NCI-H1930 (cell line): ENCODE results near the gene PTPRG.

Experiments used
- DNase-seq, 2 experiments: peaks; one replicate each; lab custom pipeline; 2025; lab: John Stamatoyannopoulos, UW

Gene PTPRG

DNA sequence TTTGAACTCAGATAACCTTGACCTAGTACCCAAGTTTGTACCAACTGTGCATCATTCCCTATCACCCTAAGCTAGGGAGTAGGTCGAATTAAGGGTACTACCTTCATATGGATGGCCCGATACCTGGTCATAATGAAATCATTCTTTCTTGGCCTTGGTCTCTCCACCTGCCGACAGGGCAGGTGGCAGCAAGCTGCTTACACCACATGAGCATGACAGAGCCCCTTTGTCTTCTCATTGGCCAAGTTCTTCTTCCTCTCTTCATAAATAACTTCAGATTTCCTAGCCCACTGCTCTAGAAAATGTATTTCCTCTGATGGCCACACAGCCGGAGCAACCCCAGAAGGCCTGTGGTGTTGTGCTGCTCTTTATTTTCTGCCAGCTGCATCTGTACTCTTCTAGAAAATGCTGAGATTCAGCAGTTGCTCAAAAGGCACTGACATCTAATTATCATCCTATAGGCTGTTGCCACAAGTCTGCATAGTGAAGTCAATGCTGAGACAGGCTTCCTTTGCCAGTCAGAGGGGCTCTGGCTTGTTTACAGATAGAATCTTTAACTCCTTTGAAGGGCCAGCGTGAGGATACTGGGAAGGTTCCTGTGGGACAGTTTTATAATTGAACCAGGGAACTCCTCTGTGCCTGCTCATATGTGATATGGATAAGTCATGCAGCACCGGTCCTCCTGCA lies 304.2 kb downstream of the PTPRG start:
- DNase-seq, result no peak

DNA sequence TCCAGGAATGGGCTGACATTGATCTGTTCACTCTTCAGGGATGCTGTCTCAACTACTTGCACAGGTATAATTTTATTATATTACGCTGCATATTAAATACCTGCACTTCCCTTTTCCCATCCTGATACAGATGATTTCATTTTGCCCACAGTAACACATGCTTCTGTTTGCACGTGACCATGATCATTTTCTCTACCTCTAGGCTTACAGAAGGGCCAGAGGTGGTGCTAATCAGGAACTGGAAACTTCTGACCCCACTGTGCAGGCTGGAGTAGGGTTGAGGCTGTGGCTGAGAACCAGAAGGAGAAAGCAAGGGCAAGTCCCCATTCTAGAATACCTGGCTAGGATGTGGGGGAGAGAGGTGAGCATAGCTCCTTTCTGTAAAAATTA lies 304.8 kb downstream of the PTPRG start:
- DNase-seq, result no peak

DNA sequence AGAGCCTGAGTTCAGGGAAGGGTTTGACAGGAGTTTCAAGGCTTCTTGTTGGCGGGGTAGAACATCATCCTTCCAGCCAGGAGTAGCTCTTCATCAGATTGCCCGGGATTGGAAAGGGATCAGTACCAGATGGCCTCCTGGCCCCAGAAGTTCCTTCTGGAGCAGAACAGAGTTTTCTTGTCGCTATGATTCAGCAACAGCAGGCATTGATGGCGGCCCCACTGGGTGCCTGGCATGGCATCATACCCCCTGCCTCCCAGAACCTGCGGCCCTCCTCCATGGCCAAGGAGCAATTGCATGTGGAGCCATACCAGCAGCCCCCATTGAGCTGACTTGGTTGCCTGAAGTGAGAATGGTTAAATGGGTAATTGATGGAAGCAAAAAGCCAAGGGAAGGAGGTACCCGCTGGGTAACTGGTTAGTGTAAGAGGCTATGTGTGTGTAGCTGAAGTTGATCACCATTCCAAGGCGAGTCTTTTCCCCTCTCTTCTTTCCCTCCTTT lies 305.6 kb downstream of the PTPRG start:
- no peak for DNase-seq

DNA sequence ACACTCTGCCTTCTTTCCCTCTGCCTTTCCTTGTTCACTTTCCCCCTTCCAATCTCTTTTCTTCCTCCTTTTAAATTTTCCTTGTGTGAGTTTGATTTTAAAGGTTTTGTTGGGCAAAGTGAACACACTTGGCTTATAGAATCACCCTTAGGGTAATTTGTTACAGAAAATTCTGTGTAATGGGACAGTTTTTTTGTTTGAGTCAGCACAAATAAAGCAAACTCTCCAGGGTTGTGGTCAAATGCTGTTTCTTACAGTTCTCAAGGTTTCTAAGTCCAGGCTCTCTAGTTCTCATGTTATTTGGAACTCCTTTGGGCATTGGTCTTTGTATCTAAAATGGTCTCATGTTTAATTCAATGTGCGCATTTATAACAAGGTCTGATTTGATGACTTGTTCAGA lies 307.1 kb downstream of the PTPRG start:
- no peak for DNase-seq

DNA sequence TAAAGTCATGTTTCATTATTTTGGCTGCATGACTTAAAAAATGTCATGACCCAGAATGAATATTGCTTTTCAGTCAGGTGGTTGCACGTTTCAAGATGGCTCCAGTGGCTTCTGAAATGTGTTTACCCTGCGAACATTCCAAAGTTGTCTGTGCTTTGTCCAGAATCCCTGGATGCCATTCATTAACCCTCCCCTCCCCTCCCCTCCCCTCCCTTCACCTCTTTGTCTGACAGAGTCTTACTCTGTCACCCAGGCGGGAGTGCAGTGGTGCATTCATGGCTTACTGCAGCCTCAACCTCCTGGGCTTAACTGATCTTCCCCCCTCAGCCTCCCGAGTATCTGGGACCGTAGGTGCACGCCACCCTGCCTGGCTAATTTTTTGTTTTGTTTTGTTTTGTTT lies 308.0 kb downstream of the PTPRG start:
- DNase-seq, result no peak

DNA sequence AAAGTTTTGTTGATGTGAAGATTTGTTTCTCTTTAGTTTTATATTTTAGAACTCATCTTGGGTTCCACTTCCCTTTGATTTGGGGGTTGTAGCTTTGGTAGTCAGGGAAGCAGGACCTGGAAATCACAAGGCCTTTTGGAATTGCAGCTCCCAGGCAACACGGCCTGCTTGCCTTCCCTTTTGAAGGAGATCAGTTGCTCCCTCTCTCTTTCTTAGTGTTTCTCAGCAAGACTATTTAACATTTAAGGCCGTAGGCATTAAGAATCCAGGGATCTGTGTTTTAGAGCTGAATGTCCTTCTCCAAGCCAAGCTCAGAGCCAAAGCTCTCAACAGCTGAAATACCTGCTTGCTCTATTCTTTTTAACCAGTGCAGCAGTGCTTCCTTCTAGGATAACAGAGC lies 310.3 kb downstream of the PTPRG start:
- DNase-seq, result no peak

DNA sequence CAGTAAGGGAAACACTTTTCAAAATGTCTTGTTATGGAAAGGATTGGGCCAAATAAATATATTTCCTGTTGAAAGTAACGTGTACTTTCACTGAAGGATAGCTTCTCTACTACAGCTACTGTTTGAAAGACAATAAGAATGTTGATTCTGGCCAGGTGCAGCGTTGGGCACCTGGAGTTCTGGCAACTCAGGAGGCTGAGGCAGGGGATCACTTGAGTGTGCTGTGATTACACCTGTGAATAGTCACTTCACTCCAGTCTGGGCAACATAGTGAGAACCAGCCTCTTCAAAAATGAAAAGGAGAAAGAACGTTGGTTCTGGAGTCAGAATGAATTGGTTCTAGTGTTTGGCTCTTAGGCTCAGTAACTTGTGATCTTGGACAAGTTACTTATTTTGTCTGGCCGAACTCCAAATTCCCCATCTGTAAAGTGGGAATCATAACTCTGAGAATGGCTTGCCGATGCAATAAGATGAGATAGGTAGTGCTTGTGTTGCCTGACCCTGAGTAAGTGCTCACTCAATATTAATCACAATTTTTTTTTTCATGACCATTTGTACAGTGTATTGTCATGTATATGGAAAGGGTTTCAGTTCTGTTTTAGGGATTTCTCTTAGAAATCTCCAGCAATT lies 310.8 kb downstream of the PTPRG start:
- DNase-seq, result no peak

DNA sequence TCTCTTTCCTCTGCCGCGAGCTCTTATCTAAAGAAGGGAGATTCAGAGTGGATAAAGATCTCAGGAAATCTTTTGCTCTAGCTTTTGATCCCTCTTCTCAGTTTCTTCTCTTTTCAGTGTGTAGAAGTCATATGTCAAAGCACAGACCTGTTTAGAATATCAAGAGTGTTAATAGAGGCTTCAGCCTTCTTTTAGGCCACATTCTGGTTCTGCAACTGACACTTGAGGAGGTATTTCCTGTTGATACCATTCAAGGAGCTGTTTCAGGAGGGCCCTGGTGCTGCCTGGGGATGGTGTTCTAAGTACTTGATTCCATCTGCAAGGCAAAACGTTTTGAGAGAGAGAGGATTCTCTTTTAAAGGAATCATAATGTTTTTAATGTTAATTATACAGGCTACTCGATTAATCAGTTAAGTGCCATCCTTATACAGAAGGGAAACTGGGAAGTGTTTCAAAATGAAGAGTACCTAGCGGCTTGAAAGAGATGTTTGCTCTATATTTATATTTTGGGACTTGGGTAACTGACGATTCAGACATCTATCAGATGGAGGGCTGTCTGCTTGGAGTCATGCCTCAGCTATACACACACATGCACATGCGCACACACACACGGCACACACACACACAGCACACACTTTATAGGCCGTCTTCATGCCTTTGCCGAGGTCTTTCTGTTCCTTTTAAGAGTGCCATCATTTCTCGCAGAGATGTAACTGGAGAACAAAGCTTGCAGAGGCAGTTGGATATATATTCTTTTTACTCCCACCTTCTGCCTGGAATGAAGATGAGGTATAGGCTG lies 313.9 kb downstream of the PTPRG start:
- no peak for DNase-seq

DNA sequence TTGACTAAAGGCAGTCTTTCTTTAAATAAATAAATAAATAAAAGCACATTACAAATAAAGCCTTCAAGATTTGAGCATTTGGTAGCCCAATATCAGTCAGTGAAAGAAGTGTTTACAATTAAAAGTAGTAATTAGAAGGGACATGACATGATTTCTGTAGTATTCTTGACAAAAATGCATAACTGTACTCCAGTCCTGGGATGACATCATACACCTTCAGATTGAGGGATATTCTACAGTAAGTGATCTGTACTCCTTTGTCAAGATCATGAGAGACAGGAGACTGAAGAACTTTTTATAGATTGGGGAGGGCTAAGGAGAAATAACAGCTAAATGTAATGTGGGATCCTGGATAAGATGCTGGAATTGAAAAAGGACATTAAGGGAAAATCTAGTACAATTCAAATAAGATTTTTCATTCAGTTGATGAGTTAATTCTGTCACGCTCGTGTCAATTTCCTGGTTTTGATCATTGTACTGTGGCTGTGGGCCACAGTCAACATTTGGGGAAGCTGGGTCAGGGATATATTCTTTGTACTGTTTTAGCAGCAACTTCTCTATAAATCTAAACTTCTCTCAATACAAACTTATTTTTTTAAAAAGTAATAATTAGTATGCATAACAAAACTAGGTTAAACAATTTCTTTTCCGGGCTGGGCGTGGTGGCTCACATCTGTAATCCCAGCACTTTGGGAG lies 314.8 kb downstream of the PTPRG start:
- DNase-seq, result no peak

DNA sequence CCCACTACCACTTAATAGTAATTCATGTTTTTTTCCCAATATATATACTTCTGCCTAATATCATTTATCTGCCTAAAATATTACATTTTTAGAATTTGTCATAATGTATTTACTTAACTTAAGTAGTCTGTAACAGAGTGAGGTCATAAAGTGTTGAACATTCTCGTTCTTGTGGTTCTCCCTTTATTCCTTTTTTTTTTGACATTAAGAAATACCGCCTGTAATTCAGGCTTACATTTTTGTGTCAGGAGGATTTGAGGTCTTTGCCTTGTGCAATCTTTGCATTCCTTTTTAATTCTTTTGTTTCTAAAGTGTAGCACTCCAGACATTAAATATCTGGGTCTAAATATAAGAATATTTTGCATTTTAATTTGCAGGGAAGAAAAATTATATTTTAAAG lies 315.4 kb downstream of the PTPRG start:
- DNase-seq, result no peak

DNA sequence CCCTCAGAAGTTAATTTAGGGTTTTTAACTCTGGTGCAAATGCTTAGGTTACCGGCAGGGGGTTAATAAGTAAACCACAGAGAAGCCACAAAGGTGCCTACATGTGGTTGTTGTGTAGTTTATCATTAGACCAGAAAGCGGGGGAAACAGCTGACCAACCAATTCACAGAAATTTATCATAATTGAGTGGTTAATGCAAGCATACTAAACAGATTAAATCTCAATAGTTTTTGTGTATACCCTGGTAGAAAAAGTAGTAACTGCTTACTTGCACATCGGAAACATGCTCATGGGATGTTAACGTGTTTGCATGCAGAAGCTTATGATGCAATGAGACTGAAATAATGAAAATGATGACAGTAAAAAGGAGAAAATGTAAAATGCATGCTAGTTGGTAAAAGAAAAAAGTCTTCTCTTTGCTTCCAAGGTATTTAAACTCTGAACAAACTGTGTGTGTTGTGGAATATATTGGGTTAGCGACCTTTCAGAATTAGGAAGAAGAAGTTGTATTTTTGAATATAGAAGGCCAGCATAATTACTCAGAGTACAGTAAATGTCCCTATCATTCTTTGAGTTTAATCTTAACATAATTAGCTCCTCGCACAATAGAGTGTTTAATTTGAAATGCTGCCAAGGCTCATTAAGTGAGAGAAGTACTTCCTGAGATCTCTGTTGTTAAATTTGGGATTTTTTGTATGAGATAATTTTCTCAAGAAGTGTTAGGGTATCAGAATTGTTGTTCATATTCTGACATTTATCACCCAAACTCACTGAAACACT lies 316.2 kb downstream of the PTPRG start:
- DNase-seq, result peak; percentile 72 to 90

DNA sequence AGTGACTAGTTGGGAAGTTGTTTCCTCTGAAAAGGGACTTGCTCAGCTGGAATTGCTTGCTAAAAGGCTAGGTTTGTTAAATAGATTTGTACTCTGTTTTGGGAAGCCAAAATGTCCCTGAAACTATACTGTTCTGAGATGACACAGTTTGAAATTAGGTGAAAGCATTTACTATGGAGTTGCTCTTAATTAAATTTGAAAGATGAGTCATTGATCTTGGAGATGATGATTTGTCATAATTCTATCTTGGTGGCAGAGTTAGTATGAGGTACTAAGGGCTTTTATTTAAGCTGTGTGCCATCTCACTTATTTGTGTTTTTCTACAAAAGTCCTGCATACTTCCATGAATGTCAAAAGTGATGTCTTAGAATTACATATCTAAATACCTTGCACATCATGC lies 320.9 kb downstream of the PTPRG start:
- DNase-seq, result no peak

DNA sequence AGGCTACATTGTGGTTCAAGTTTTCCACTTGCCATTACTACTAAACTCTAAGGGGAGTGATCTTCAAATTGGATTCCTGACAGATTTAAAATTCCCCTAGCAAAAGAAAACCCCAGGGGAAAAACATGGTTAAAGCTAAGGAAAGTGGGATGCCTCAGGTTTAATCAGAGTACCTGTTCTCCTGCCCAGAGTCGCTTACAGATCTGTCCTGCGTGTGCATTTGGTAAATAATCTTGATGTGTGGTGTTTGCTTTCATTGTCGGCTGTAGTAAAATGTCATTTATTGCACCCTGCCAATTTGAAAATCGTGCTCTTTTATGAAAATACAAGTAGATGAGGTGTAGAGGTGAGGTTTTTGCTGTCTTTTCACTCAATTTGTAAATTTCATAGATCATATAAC lies 323.4 kb downstream of the PTPRG start:
- no peak for DNase-seq

DNA sequence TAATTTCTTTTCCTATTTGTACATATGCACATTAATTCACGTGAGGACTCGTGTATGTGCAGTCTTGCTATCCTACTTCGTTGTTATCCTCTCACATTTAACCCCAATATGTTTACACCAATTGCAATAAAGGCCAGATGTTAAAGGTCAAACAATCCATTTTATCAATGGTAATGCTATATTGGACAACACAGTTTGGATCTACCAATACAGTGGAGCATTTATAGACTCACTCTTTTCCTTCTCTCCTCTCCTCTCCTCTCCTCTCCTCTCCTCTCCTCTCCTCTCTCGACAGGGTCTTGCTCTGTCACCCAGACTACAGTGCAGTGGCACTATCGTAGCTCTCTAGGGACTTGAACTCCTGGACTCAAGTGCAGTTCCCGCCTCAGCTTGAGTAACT lies 324.0 kb downstream of the PTPRG start:
- no peak for DNase-seq

DNA sequence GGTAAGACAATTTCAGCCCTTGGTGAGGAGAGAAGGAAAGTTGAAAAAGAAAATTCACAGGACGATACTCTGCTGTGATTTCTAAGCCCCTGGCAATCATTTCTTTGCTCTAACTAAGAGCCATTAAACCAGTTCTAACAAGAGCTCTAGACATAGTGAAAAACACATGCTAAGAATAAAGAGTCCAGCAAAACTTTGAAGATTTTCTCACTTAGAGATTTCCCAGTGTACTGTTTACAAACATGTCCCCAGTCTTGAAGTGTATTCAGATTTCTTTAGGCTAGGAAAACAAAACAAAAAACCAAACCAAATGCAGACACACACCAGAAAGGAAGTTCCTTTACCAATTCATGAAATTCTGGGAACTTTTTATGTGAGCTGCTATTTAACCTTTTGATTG lies 325.8 kb downstream of the PTPRG start:
- DNase-seq, result no peak

DNA sequence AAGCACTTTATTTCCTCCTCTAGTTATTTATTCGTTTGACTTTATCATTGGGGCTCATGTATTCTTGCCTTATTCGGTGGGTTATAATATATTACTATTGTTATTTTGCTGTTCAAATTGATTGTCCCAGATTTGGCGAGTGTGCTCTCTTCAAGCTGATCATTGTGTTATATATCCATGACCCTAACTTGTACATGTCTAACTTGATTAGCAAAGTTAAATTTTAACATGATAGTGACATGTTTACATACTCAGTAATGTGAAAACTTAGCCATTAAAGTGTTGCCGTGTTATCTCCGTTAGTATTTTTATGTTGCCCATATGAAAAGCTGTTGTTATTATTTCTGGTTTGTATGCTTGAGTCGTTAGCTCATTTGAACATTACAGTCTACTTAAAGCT lies 327.9 kb downstream of the PTPRG start:
- DNase-seq, result no peak

DNA sequence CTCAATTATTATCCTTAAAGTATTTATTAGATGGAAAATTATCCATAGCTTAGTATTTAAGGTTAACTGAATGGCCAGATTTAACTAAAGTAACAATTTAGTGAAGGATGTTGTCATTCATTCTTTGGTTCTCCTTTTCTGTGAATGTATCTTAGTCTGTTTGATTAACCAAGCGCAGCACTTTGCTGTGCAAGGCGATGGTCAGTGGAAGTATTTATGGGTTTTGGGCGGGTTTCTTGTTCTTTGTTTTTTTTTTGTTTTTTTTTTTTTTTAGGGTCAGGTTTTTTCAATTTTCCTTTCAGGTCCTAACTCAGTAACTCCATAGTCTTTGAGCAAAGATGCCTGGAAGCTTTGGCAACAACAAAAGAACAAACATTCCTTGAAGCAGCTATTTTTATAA lies 328.8 kb downstream of the PTPRG start:
- DNase-seq, result no peak

DNA sequence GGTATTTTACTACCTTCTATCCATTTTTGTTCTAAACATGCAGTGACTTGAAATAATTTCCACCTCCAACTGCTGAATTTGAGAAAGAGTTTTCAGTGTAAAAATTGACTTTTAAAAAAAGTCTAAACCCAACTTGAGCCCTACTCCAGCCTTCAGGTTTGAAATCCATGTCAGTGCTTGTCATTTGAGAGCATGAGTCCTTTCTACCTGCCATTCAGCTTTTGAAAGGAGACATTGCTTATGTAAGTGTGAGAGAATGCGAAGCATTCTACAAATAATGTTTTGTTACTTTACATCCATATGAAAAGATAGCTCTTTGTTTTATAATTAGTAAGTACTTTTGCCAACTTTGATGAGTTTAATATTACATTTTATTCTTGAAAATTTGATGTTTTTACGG lies 329.2 kb downstream of the PTPRG start:
- no peak for DNase-seq

DNA sequence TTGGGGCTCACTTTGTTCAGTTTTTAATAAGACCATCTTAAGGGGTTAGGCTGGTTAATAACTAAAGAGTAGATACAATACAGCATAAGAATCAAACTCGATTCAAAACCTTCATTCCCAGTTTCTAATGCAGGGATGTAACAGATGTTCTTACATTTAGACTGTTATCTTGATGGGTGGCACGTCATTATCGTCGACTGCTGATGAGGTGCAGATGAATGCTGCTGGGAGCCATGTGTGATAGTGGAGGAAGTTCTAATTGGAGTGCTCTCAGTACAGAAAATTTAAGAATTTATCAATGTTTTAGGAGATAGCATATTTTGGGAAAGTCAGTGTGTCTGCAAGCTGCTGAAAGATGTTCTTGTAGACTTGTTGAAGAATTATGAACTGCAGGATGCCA lies 331.5 kb downstream of the PTPRG start:
- DNase-seq, result no peak

DNA sequence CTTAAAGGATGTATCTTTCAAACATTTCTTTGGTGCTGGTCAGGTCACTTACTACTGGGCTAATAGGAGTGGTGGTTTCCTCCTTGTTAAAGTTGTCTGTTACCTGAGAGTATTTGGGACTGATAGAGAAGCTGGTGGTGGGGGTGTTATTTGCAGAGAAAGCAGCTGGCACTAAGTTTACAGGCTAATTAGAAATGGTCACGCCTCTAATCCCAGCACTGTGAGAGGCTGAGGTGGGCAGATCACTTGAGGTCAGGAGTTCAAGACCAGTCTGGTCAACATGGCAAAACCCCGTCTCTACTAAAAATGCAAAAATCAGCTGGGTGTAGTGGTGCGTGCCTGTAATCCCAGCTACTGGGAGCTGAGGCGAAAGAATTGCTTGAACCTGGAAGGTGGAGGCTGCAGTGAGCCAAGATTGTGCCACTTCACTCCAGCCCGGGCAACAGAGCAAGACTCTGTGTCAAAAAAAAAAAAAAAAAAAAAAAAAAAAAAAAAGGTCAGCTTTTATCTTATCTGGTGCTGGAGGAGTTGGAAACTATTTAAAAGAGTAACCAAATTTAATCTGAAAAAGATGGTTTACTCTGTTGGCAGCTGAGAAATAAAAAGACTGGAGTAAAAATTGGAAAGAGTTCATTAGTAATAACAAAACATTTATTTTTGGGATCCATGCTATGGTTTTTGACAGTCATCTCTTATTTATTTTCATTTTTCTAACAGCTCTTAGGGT lies 332.6 kb downstream of the PTPRG start:
- no peak for DNase-seq
